ENCODE results near the gene GRIK4.

DNA sequence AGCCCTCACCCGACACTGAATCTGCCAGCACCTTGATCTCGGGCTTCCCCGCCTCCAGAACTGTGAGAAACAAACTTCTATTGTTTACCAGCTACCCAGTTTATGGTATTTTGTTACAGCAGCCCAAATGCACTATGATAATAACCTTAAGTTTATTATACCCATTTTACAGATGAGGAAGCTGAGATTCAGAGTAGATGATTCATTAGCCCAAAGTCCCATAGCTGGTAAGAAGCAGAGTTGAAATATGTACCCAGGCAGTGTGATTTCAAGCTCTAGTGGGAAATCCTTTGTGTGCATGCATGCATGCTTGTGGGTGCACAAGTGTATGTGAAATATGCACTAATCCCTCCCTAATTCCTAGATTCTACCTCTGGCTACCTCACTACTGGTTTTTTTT, 7.9 kb downstream of the GRIK4 start:
- no peak for TF ChIP-seq MAZ (IDR thresholded peaks at IDR 0.05; ENCODE audit: borderline replicate concordance, low read depth, low read length)
- TF ChIP-seq, protein P1, sequence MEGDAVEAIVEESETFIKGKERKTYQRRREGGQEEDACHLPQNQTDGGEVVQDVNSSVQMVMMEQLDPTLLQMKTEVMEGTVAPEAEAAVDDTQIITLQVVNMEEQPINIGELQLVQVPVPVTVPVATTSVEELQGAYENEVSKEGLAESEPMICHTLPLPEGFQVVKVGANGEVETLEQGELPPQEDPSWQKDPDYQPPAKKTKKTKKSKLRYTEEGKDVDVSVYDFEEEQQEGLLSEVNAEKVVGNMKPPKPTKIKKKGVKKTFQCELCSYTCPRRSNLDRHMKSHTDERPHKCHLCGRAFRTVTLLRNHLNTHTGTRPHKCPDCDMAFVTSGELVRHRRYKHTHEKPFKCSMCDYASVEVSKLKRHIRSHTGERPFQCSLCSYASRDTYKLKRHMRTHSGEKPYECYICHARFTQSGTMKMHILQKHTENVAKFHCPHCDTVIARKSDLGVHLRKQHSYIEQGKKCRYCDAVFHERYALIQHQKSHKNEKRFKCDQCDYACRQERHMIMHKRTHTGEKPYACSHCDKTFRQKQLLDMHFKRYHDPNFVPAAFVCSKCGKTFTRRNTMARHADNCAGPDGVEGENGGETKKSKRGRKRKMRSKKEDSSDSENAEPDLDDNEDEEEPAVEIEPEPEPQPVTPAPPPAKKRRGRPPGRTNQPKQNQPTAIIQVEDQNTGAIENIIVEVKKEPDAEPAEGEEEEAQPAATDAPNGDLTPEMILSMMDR (conservative IDR thresholded peaks at IDR 0.05; ENCODE audit: low read depth, low read length), result no peak
- TF ChIP-seq CEBPB (IDR thresholded peaks at IDR 0.05; ENCODE audit: low read depth, low read length), result no peak
- no peak for TF ChIP-seq RCOR1 (IDR thresholded peaks at IDR 0.05; ENCODE audit: insufficient replicate concordance, low read length)
- no peak for TF ChIP-seq POLR2A (IDR thresholded peaks at IDR 0.05; ENCODE audit: low read depth, low read length)
